Karpas-422 (cell line): ENCODE data around the gene DLST. TPM values are rescaled to one million over a fixed set of nuclear protein-coding genes. Genes with fewer than 3 reads are reported as not detected.
A peak's percentile ranks its signal among the peaks of the same experiment; 100 is the strongest.

Experiments
- DNase-seq: peaks from one replicate; pipeline ENCODE4 v3.0.0-alpha.2; 2015
- H2AFZ ChIP-seq: fragments of 200-600 bp; sonication (generic); 2 replicates; pipeline ENCODE4 v1.6.1; 2014; ENCODE audit warnings: antibody characterized with exemption, low read length, mixed read lengths
- H3K27ac ChIP-seq: fragments of 200-600 bp; sonication (generic); 2 replicates; pipeline ENCODE4 v1.5.1; 2014; ENCODE audit warnings: mild to moderate bottlenecking, low read length, moderate library complexity
- H3K27me3 ChIP-seq: fragments of 200-600 bp; sonication (generic); 2 replicates; pipeline ENCODE4 v1.6.1; 2014; ENCODE audit warnings: low read length, mixed read lengths
- H3K36me3 ChIP-seq: fragments of 200-600 bp; sonication (generic); 2 replicates; pipeline ENCODE4 v1.6.1; 2014; ENCODE audit warnings: low read length, mixed read lengths; ENCODE audit not compliant: insufficient read depth
- H3K4me1 ChIP-seq: fragments of 200-600 bp; sonication (generic); 2 replicates; pipeline ENCODE4 v1.6.1; 2014; ENCODE audit warnings: mild to moderate bottlenecking, low read length, mixed read lengths
- H3K4me2 ChIP-seq: fragments of 200-600 bp; sonication (generic); 2 replicates; pipeline ENCODE4 v1.6.1; 2014; ENCODE audit warnings: low read length, low read depth, mild to moderate bottlenecking; ENCODE audit not compliant: poor library complexity, severe bottlenecking
- H3K4me3 ChIP-seq: fragments of 200-600 bp; sonication (generic); 2 replicates; pipeline ENCODE4 v1.5.1; 2014; ENCODE audit warnings: mild to moderate bottlenecking, antibody characterized with exemption, low read length, mixed read lengths
- H3K79me2 ChIP-seq: fragments of 200-600 bp; sonication (generic); 2 replicates; pipeline ENCODE4 v1.6.1; 2014; ENCODE audit warnings: mild to moderate bottlenecking, low read length, mixed read lengths
- H3K9ac ChIP-seq: fragments of 200-600 bp; sonication (generic); 2 replicates; pipeline ENCODE4 v1.6.0; 2014; ENCODE audit warnings: low read length
- H3K9me2 ChIP-seq: fragments of 200-600 bp; sonication (generic), shearing (Covaris generic); replicated peaks from 2 replicates; pipeline ENCODE4 v1.6.0; 2014; ENCODE audit warnings: mild to moderate bottlenecking, low read length, moderate library complexity; ENCODE audit not compliant: insufficient read depth
- H3K9me3 ChIP-seq: fragments of 300-700, 200-600 bp; sonication (generic); 2 replicates; pipeline ENCODE4 v1.6.1; 2014; ENCODE audit warnings: low read length, mixed read lengths
- H4K20me1 ChIP-seq: fragments of 200-600 bp; sonication (generic); 2 replicates; pipeline ENCODE4 v1.6.1; 2014; ENCODE audit warnings: mild to moderate bottlenecking, antibody characterized with exemption, low read length, low read depth; ENCODE audit not compliant: insufficient read depth
- total RNA-seq: library from RNA; depleted of rRNA; stranded (reverse); fragments of >200 nt; shearing (Covaris generic); gene quantifications from 2 replicates; pipeline ENCODE4 v1.2.3, GENCODE V29; 2014; ENCODE audit warnings: low replicate concordance; rRNA removed

The DLST gene
- total RNA-seq: 101 and 105 TPM in 2 replicates

DNA sequence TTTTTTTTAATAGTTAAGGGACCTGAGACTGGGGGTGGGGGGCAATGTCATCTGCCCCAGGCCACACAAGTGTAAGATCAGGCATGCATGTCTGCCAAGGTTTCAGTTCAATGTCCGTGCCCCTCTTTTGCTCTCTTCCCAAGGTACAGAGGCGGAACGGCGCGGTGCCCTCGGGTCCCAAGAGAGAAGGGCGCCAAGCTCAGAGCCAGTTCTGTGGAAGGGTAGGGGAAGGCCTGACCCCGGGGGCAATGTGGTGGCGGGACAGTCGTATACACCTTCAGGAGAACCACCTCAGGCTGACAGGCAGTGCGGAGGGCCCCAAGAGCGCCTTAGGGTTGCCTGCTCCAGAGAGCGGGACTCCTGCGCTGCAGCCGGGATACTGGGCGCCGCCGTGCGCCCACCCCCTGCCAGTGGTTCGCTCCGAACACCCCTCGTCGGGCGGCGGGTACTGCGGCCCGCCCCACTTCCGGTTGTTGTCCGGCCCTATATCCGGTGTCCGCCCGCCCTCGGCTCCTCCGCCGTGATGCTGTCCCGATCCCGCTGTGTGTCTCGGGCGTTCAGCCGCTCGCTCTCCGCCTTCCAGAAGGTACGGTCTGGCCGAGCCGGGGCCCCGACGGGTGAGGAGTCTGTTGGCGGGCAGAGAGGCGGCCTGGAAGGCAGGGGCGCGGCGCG is at the start of gene DLST:
TSS of gene DLST (plus strand) at position 486 of the 672 bp plus-strand sequence. CDS start at position 524, 38 bp downstream.
- peak within 1 kb of the TSS; percentile 70 for H2AFZ ChIP-seq
- no peaks in the 10 kb centered on the region for H3K9me3 ChIP-seq
- peak within 1 kb of the TSS; percentile 94 for H3K4me3 ChIP-seq
- peaks cover 49% of the 10 kb centered on the region for H3K79me2 ChIP-seq
- peak within 1 kb of the TSS; percentile 99 for H3K4me2 ChIP-seq
- H4K20me1 ChIP-seq: peaks cover 38% of the 10 kb centered on the region
- no peaks in the 10 kb centered on the region for H3K9me2 ChIP-seq
- H3K27me3 ChIP-seq: no peaks in the 10 kb centered on the region
- peak within 1 kb of the TSS; percentile 87 for H3K9ac ChIP-seq
- DNase-seq: peak; percentile 98
- H3K27ac ChIP-seq: peak within 1 kb of the TSS; percentile 75
- H3K4me1 ChIP-seq: peaks cover 81% of the 10 kb centered on the region
- H3K36me3 ChIP-seq: peaks cover 24% of the 10 kb centered on the region; the same call in 1 of the 2 replicates

DNA sequence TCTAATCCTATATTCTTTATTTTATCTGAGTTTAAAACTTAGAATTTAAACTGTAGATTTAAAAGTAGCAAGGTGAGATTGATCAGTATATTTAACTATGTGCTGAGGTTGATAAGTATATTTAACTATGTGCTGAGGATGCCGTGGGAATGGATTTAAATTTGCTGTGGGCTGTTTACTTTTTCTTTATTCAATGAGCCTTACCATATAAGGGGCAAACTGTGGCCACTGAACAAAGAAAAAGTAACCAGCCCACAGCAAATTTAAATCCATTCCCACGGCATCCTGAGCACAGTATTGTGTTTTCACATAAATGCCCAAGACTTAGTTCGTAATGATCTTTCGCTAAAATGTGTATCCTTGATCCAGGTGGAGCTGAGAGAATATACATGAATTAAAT is 48.9 kb upstream of the DLST start:
- Histone ChIP-seq H3K27ac (no peak overlapping the region), H3K9me3 (no peaks in the 10 kb centered on the region), H3K9me2 (no peaks in the 10 kb centered on the region), H3K79me2 (0 out of 2 replicates have a peak, but pooled peaks cover 3% of the 10 kb centered on the region), H2AFZ (no peak overlapping the region), H3K27me3 (no peaks in the 10 kb centered on the region), H3K4me2 (no peak overlapping the region), H3K4me3 (no peak overlapping the region), H3K36me3 (peaks cover 54% of the 10 kb centered on the region), H4K20me1 (no peaks in the 10 kb centered on the region), H3K4me1 (peaks cover 35% of the 10 kb centered on the region), H3K9ac (no peak overlapping the region)
- DNase-seq: no peak

- no peaks in the 10 kb centered on the region for H3K9me2 ChIP-seq
- no peak overlapping the region for H3K4me3 ChIP-seq
- H4K20me1 ChIP-seq: no peaks in the 10 kb centered on the region
- no peak for DNase-seq
- no peaks in the 10 kb centered on the region for H3K9me3 ChIP-seq
- H3K27me3 ChIP-seq: no peaks in the 10 kb centered on the region
- peaks cover 35% of the 10 kb centered on the region for H3K4me1 ChIP-seq
- H3K4me2 ChIP-seq: no peak overlapping the region
- no peak overlapping the region for H3K9ac ChIP-seq
- H3K79me2 ChIP-seq: no peaks in the 10 kb centered on the region
- H3K36me3 ChIP-seq: peaks cover 35% of the 10 kb centered on the region
- no peak overlapping the region for H2AFZ ChIP-seq
- H3K27ac ChIP-seq: peak overlapping the region; percentile 78
Observed at GRCh38 chr14:74834692-74835392, 46.9 kb upstream of the DLST start.

DNA sequence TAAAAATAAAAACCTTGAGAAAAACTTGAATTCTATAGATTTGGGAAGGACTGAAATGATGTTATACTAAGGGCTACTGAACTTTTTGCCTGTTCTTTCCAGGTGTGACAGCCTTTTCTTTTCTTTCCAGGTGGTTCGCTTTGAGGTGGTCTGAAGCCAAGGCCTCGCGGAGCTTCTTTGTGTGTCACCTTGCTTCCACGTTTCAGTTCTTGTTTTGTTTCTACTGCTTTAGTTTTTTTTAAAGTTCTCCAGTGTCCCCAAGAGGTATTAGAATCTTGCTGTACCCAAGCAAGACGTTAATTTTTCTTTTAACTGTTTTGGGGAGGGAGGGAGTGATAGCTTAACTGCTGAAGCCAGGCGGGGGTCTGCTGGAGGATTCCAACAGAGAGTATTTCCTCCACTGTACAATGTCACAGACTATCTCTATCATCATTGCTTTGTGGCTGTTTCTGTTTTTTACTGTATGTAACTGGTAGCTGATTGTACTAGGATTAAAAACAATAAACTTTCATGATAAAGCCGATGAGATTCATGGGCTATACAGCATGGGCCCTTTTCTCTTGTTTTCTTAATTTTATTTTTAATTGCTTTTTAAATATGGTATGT is 46.0 kb upstream of the DLST start:
- Histone ChIP-seq H3K4me1 (peaks cover 35% of the 10 kb centered on the region), H3K9ac (no peak overlapping the region)
- DNase-seq: no peak

DNA sequence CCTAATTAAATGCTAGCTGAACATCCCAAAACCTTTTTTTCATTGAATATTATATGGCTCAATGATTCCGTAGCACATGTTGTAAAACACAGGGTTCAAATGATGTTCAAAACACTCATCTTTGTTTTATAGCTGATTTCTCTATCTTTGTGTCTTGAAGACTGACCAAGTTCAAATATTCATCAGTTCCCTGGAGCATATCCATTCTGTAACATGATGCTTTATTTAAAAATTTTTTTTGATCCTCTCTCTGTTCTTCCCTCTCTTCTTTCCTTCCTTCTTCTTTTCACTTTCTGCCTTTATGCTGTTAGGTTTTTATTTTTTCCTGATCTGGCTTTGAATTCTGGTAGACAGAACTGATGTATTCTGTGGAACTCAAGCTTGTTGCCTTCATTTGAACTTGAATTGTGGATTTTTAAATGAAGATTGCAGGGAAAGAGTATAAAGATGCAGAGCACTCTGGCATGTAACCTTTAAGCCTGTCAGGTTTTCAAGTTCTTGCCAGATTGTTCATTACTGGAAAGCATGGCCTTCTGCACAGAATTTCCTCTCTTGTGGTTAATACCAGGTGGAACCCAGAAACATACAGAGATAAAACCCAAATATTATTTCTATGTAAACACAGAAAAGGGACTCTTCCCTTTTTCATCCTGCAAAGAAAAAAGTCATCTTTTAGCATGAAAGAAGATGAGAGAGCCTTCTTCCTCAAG is 45.3 kb upstream of the DLST start:
- Histone ChIP-seq H3K27ac (peak overlapping the region; percentile 78), H3K9ac (peak overlapping the region; percentile 35; the same call in 1 of the 2 replicates), H3K27me3 (no peaks in the 10 kb centered on the region), H3K9me3 (no peaks in the 10 kb centered on the region), H3K79me2 (no peaks in the 10 kb centered on the region), H2AFZ (no peak overlapping the region), H4K20me1 (no peaks in the 10 kb centered on the region), H3K4me3 (0 out of 2 replicates have a peak overlapping the region, but pooled peaks have one; percentile 1), H3K4me2 (peak overlapping the region; percentile 48), H3K4me1 (peaks cover 35% of the 10 kb centered on the region), H3K36me3 (peaks cover 34% of the 10 kb centered on the region), H3K9me2 (no peaks in the 10 kb centered on the region)
- peak; percentile 74 for DNase-seq

More for the DNA sequence above, 46.0 kb upstream of the DLST start:
- Histone ChIP-seq H3K4me3 (0 out of 2 replicates have a peak overlapping the region, but pooled peaks have one; percentile 1), H4K20me1 (no peaks in the 10 kb centered on the region), H3K9me2 (no peaks in the 10 kb centered on the region), H3K36me3 (peaks cover 34% of the 10 kb centered on the region), H3K79me2 (no peaks in the 10 kb centered on the region), H3K27ac (peak overlapping the region; percentile 78), H3K9me3 (no peaks in the 10 kb centered on the region), H3K4me2 (peak overlapping the region; percentile 48), H2AFZ (no peak overlapping the region), H3K27me3 (no peaks in the 10 kb centered on the region)

- H3K4me3 ChIP-seq: no peak overlapping the region
Observed at GRCh38 chr14:74838166-74838565, 43.5 kb upstream of the DLST start.

GRCh38 chr14:74840603-74841030 is 41.1 kb upstream of the DLST start:
- H3K9me2 ChIP-seq: no peaks in the 10 kb centered on the region
- H2AFZ ChIP-seq: no peak overlapping the region
- DNase-seq: no peak
- H3K27me3 ChIP-seq: no peaks in the 10 kb centered on the region
- H3K27ac ChIP-seq: no peak overlapping the region
- no peak overlapping the region for H3K4me2 ChIP-seq
- H3K36me3 ChIP-seq: peaks cover 22% of the 10 kb centered on the region; the same call in 1 of the 2 replicates
- H3K79me2 ChIP-seq: no peaks in the 10 kb centered on the region
- H3K9me3 ChIP-seq: no peaks in the 10 kb centered on the region
- no peak overlapping the region for H3K9ac ChIP-seq
- peaks cover 20% of the 10 kb centered on the region for H3K4me1 ChIP-seq
- H3K4me3 ChIP-seq: no peak overlapping the region
- no peaks in the 10 kb centered on the region for H4K20me1 ChIP-seq

More at GRCh38 chr14:74838166-74838565, 43.5 kb upstream of the DLST start:
- peaks cover 32% of the 10 kb centered on the region; the same call in 1 of the 2 replicates for H3K36me3 ChIP-seq
- no peaks in the 10 kb centered on the region for H4K20me1 ChIP-seq
- H3K27ac ChIP-seq: no peak overlapping the region
- H3K9me3 ChIP-seq: no peaks in the 10 kb centered on the region
- H3K4me1 ChIP-seq: peaks cover 35% of the 10 kb centered on the region
- no peaks in the 10 kb centered on the region for H3K79me2 ChIP-seq
- no peak for DNase-seq
- no peaks in the 10 kb centered on the region for H3K27me3 ChIP-seq
- H3K4me2 ChIP-seq: no peak overlapping the region
- no peak overlapping the region for H3K9ac ChIP-seq
- H2AFZ ChIP-seq: no peak overlapping the region
- H3K9me2 ChIP-seq: no peaks in the 10 kb centered on the region
